Activated CD4-positive, CD25-positive, alpha-beta regulatory T cell (primary cell): ENCODE data around the gene COX17.

ENCODE experiments used
- DNase-seq, 4 experiments: peaks; one replicate each; lab custom pipeline; 2025; lab: John Stamatoyannopoulos, UW

Gene COX17

GRCh38 chr3:119643528-119643927 is 33.7 kb downstream of the COX17 start:
- DNase-seq = no peak

- no peak for DNase-seq
Measured at GRCh38 chr3:119642746-119643473, 34.3 kb downstream of the COX17 start.

- DNase-seq = no peak
Measured at GRCh38 chr3:119641416-119641815, 35.8 kb downstream of the COX17 start.

GRCh38 chr3:119639494-119640350 is 37.5 kb downstream of the COX17 start:
- DNase-seq = no peak

- DNase-seq = no peak
Measured at GRCh38 chr3:119637679-119638477, 39.3 kb downstream of the COX17 start.

GRCh38 chr3:119636891-119637611 is 40.2 kb downstream of the COX17 start:
- DNase-seq = no peak

GRCh38 chr3:119636249-119636648 is 41.0 kb downstream of the COX17 start:
- no peak for DNase-seq

GRCh38 chr3:119635719-119636118 is 41.5 kb downstream of the COX17 start:
- DNase-seq = no peak

GRCh38 chr3:119632829-119633228 is 44.4 kb downstream of the COX17 start:
- DNase-seq = no peak

GRCh38 chr3:119632216-119632615 is 45.0 kb downstream of the COX17 start:
- no peak for DNase-seq

- DNase-seq = no peak
Measured at GRCh38 chr3:119631516-119631915, 45.7 kb downstream of the COX17 start.

GRCh38 chr3:119630880-119631329 is 46.3 kb downstream of the COX17 start:
- DNase-seq = no peak

- DNase-seq = no peak
Measured at GRCh38 chr3:119630128-119630879, 46.9 kb downstream of the COX17 start.

- no peak for DNase-seq
Measured at GRCh38 chr3:119628816-119629445, 48.3 kb downstream of the COX17 start.

- no peak for DNase-seq
Measured at GRCh38 chr3:119628390-119628789, 48.8 kb downstream of the COX17 start.

GRCh38 chr3:119627461-119627860 is 49.7 kb downstream of the COX17 start:
- no peak for DNase-seq

GRCh38 chr3:119626196-119626595 is 51.0 kb downstream of the COX17 start:
- no peak for DNase-seq

- DNase-seq = no peak
Measured at GRCh38 chr3:119625451-119626153, 51.6 kb downstream of the COX17 start.

- DNase-seq = no peak
Measured at GRCh38 chr3:119624002-119624720, 53.0 kb downstream of the COX17 start.
